ENCODE results near the gene GNL3L.
"Not testable (repeated sequence)": the region's sequence is repeated elsewhere in the genome, so short reads cannot be mapped to it uniquely, and the experiment has no call there.

Gene GNL3L

DNA sequence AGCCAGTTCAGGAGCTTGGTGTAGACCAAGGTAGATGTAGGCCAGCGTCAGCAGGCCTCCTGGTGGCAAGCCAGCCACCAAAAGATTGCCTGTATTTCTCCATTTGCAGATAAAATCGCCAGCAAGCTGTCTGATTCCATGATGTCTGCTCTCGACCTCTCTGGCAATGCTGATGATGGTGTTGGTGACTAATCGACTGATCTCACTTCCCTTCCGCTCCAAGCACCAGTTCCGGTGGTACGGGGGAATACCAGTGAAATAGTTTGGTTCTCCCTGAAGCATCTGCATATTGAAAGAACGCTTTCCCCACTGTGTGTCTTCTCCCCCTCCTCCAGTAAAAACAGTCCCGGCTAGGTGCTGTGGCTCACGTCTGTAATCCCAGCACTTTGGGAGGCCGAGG, 30.4 kb downstream of the GNL3L start:
- no peak for DNase-seq (ENCODE audit: low read depth in 2 of 2)

DNA sequence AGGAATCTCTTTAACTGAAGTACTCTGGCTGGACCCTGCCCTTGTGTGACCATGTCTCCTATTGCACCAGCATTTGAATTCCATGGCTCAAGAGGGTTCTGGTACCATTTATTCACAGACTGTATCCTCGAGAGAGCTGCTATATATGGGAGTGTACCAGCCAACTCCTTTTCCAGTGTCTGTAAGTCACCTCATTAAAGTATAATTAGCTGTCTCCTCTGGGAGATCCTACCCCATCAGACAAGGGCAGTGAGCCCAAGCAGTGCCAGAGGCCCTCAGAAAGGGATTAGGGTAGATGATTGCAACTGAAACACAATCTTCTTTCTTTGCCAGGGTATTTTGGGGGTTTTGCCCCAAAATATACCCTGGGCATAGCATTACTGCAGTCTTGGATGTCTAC, 31.6 kb downstream of the GNL3L start:
- no peak for DNase-seq (ENCODE audit: low read depth in 2 of 2)

GRCh38 chrX:54564936-54565335, 34.9 kb downstream of the GNL3L start:
- no peak for DNase-seq (ENCODE audit: low read depth in 2 of 2)

- no peak for DNase-seq (ENCODE audit: low read depth in 2 of 2)
Observed at GRCh38 chrX:54570332-54570731, 40.3 kb downstream of the GNL3L start.

- not testable (repeated sequence) for DNase-seq (ENCODE audit: low read depth in 2 of 2)
Observed at GRCh38 chrX:54572641-54573040, 42.6 kb downstream of the GNL3L start.

DNA sequence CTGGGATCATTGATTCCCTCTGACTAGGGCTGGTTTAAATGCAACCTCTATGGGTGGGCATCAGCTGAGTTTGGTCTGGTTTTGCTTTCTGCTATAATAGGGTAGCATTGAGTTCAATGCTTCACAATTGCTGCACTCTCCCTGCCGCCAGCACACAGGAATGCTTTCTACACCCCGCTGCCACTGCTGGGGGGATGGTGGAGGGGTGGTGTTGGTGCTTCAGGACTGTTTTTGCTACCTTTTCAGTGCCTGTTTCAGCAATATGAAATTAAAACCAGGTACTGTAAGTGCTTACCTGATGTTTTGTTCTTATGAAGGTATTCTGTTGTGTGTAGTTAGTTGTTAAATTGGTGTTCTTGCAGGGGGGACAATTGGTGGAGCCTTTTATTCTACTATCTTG, 67.7 kb downstream of the GNL3L start:
- DNase-seq (ENCODE audit: low read depth in 2 of 2), result no peak

- no peak for DNase-seq (ENCODE audit: low read depth in 2 of 2)
Observed at GRCh38 chrX:54602563-54602962, 72.5 kb downstream of the GNL3L start.
